ENCODE results near the gene GCN1.
"Not testable (repeated sequence)": the region's sequence is repeated elsewhere in the genome, so short reads cannot be mapped to it uniquely, and the experiment has no call there.

GCN1 gene, protein sequence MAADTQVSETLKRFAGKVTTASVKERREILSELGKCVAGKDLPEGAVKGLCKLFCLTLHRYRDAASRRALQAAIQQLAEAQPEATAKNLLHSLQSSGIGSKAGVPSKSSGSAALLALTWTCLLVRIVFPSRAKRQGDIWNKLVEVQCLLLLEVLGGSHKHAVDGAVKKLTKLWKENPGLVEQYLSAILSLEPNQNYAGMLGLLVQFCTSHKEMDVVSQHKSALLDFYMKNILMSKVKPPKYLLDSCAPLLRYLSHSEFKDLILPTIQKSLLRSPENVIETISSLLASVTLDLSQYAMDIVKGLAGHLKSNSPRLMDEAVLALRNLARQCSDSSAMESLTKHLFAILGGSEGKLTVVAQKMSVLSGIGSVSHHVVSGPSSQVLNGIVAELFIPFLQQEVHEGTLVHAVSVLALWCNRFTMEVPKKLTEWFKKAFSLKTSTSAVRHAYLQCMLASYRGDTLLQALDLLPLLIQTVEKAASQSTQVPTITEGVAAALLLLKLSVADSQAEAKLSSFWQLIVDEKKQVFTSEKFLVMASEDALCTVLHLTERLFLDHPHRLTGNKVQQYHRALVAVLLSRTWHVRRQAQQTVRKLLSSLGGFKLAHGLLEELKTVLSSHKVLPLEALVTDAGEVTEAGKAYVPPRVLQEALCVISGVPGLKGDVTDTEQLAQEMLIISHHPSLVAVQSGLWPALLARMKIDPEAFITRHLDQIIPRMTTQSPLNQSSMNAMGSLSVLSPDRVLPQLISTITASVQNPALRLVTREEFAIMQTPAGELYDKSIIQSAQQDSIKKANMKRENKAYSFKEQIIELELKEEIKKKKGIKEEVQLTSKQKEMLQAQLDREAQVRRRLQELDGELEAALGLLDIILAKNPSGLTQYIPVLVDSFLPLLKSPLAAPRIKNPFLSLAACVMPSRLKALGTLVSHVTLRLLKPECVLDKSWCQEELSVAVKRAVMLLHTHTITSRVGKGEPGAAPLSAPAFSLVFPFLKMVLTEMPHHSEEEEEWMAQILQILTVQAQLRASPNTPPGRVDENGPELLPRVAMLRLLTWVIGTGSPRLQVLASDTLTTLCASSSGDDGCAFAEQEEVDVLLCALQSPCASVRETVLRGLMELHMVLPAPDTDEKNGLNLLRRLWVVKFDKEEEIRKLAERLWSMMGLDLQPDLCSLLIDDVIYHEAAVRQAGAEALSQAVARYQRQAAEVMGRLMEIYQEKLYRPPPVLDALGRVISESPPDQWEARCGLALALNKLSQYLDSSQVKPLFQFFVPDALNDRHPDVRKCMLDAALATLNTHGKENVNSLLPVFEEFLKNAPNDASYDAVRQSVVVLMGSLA (N-terminal part only)

GRCh38 chr12:120194534-120195395 is at the start of gene GCN1:
TSS of gene GCN1 (minus strand) at chr12:120194715. CDS start at chr12:120194697, 18 bp downstream.
- peak; percentile 48 for DNase-seq

DNA sequence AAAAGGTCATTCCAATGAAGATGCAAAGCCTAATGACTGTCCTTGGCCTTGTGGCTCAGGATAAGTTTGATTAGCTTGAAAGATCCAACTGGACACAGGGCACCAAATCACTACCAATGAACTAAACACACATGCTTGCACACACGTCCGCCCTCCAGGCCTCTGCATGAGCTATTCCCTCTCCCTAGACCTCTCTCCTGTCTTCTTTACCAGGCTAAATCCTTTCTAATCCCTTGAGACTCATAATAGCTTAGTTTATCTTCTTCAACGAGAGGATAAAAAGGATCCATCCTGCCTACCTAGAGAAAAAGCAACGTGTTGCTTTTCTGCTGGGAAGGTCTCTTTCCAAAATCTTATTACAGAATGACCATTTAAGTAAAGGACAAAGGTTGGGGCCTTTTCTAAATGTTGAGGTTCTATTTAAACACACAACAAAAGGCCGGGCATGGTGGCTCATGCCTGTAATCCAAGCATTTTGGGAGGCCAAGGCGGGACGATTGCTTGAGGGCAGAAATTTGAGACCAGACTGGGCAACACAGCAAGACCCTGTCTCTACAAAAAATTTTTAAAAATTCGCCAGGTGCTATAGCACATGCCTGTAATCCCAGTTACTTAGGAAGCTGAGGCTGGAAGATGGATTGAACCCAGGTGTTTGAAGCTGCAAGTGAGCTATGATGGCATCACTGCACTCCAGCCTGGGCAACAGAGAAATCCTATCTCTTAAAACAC is 48.6 kb upstream of the GCN1 start:
- DNase-seq, result no peak

DNA sequence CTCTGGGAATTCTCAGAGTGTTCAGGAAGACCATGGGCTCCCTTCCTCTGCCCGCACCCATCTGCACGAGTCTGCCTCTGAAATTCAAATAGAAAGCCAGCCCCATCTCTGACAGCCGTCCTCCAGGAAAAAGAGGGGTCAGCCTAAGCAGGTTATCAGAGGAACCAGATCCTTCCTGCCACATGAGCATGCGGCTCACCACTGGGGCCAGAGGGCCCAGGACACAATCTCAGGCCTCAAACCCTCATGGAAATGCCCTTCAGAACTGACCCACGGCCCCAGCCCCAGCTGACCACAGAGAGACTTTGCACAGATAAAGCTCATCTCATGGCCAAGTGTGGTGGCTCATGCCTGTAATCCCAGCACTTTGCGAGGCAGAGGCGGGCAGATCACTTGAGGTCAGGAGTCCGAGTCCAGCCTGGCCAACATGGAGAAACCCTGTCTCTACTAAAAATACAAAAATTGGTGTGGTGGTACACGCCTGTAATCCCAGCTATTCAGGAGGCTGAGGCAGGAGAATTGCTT is 47.8 kb upstream of the GCN1 start:
- no peak for DNase-seq

DNA sequence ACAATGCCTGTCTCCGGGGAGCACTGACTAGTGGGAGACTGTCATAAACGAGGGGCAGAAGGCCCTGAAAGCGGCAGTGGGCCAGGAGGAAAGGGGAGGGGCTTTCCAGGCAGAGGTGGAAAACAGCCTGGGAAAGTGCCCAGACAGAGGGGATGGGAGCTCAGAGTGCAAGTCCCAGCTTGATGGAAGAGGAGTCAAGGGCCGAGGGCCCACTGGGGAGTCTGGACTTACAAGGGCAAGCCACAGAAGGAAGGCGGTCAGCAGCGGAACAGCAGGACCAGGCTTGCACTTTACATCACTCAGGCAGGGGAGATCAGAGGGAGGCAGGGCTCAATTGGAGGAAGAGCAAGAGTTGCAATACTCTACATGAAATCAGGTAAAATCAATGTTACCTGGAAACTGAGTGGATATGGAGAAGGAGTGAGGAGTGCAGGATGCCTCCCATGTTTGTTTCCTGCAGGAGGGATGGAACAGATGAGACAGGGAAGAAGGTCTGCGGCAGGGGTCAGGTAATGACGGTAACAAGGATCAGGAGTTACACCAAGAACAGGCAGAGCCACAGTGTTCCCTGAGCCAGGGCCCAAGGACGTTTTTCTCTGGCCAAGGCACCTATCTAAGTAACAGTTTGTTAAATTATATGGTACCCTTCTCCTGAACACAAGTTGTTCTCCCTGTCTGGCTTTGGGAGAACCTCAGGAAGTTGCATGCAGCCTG is 47.2 kb upstream of the GCN1 start:
- DNase-seq, result no peak

GRCh38 chr12:120240495-120240833 is 45.9 kb upstream of the GCN1 start:
- DNase-seq, result no peak

GRCh38 chr12:120239776-120240494 is 45.4 kb upstream of the GCN1 start:
- DNase-seq, result no peak

DNA sequence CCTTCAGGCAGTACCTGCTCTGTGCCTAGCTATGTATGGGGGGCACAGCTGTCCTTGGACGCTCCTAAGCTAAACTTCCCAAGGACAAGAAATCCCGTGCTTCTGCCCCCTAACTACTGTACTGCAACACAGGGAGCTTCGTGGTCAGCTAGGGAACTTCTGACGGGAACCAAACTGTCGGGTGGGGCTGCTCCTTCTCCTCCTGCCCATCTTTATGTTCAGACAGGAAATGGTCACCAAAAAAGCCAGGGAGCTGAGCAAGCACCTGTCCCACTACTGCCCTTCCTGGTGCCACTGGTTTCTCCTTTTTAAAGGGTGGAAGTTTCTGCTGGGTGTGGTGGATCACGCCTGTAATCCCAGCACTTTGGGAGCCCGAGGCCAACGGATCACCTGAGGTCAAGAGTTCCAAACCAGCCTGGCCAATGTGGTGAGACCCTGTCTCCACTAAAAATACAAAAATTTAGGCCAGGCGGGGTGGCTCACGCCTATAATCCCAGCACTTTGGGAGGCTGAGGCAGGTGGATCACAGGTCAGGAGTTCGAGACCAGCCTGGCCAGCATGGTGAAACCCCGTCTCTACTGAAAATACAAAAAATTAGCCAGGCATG is 44.4 kb upstream of the GCN1 start:
- no peak for DNase-seq

GRCh38 chr12:120238217-120238616 is 43.7 kb upstream of the GCN1 start:
- DNase-seq, result no peak

DNA sequence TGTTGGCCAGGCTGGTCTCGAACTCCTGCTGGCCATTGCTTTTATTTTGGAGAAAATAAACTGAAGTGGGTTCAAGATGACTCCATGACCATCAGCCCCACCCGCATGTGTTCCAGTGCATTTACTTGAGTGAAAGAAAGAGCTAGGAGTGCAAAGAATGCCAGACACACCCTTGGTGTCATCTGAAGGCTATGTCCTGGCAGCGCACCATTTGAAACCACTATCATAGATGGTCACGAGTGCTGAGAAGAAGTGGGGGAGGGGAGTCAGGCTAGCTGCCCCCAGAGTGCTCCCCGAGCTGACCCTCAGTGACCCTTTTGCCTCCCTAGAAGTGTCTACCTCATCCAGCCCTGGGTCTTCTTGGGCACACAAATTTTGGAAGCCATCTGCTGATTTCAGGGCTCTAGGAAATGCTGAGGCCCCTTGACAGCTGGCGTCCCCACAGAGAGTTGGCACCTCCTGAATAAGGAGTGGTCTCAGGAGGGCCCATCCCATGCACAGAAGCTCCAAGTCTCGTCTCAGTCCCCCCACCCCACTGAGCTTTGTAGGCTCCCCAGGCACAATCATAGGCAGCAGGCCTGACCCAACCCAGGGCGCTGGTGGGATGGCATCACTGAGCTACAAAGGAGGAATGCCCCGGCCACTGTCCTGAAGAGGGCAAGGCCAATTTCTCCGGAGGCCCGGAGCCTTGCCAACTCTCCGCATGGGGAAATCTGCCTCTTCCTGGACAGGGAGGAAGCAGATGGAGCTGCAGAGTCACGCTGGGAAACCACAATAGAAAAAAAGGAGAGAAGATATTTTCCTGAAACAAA is 43.1 kb upstream of the GCN1 start:
- no peak for DNase-seq

DNA sequence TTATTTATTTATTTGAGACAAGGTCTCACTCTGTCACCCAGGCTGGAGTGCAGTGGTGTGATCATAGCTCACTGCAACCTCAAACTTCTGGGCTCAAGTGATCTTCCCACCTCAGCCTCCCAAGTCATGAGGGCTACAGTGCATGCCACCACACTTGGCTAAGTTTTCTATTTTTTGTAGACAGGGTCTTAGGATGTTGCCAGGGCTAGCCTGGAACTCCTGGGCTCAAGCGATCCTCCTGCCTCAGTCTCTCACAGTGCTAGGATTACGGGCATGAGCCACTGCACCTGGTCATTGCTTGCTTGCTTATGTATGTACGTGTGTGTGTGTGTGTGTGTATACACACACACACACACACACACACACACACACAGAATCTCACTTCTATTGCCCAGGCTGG is 42.3 kb upstream of the GCN1 start:
- not testable (repeated sequence) for DNase-seq

- no peak for DNase-seq
Observed at GRCh38 chr12:120235369-120236323, 41.1 kb upstream of the GCN1 start.

GRCh38 chr12:120234643-120235368 is 40.3 kb upstream of the GCN1 start:
- no peak for DNase-seq

DNA sequence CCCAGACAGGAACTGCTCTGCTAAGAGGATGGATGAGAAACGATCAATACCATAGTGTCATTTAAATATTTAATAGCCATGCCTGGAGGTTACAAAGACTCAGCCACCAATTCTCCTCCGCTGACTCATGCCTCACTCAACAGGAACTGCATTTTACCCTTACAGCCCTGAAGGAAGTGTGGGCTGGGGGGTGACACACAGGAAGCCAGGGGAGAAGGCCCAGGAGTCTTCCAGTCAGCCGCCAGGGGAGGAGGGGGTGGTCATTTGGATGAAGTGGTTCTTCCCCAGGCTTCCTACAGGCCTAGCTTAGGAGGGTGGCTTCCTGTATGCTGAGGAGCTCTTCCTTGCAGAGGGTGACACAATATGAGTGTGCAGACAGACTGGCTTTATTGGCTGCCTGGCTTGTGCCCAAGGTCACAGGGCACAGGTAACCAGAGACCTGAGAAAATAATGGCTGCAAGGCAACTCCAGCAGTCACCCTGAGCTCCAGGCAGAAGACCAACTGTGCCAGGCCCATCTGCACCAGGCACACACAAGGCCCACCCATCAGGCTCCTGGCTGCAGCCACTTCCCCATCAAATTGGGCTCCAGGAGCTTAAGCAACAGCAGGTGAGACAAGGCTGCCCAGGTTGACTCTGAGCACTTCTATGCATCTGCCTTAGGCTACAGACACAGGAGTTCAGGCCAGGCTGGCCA is 36.9 kb upstream of the GCN1 start:
- DNase-seq, result no peak

- DNase-seq, result no peak
Observed at GRCh38 chr12:120230974-120231315, 36.4 kb upstream of the GCN1 start.

- DNase-seq, result no peak
Observed at GRCh38 chr12:120230326-120230973, 35.9 kb upstream of the GCN1 start.

Measured in DMS79 (cell line).